K562 (cell line): ENCODE data around the gene PMEPA1. TPM values are rescaled to one million over a fixed set of nuclear protein-coding genes. Genes with fewer than 3 reads are reported as not detected.

Source experiments
- DNMT1 ChIP-seq: fragments of 450-650 bp; IDR thresholded peaks from 2 replicates; pipeline ENCODE4 v1.6.1; 2016; ENCODE audit warnings: antibody characterized with exemption, mild to moderate bottlenecking
- E2F8 ChIP-seq: fragments of 450-650 bp; IDR thresholded peaks from 2 replicates; pipeline ENCODE4 v1.7.1; 2018; ENCODE audit warnings: mild to moderate bottlenecking, low read depth; ENCODE audit not compliant: partially characterized antibody
- GATAD2B ChIP-seq: fragments of 450-650 bp; IDR thresholded peaks from 2 replicates; pipeline ENCODE4 v1.6.1; 2017; ENCODE audit warnings: mild to moderate bottlenecking, borderline replicate concordance
- KDM2B ChIP-seq: fragments of 250-450 bp; sonication (Bioruptor Pico); IDR thresholded peaks from 2 replicates; pipeline ENCODE4 v1.8.0; 2021; ENCODE audit warnings: mild to moderate bottlenecking, moderate library complexity
- NR2C1 ChIP-seq, 2 experiments: fragments of 450-650 bp; IDR thresholded peaks; 2 replicates each; pipeline ENCODE4 v1.6.1; 2017; ENCODE audit warnings: mild to moderate bottlenecking in 2 of 2, antibody characterized with exemption in 1 of 2, inconsistent platforms in 1 of 2, missing compliant biosample characterization in 1 of 2, missing genetic modification characterization in 1 of 2
- SRF ChIP-seq, 2 experiments: fragments of 250-450, 450-650 bp in 1 of 2; sonication (Bioruptor Pico) in 1 of 2; sonication (generic) in 1 of 2; formaldehyde crosslinking; IDR thresholded peaks; 2 replicates each; pipeline versions ENCODE4 v1.5.0 to v1.5.1; 2020 to 2022; ENCODE audit warnings: mild to moderate bottlenecking in 1 of 2, missing genetic modification reagents in 1 of 2
- SRSF1 ChIP-seq: fragments of 200-400 bp; formaldehyde crosslinking; IDR thresholded peaks from 2 replicates; pipeline ENCODE4 v1.6.1; 2017; ENCODE audit warnings: mild to moderate bottlenecking, low read depth, low read length, moderate library complexity
- polyA plus RNA-seq, 8 experiments: library from polyadenylated mRNA; depleted of rRNA in 4 of 8; stranded (reverse) in 5 of 8; unstranded in 3 of 8; fragments of >200 nt; fragmentation: Nextera tagmentation in 2 of 8; fragmentation: Illumina TruSeq in 1 of 8; extraction: Ambion mirVana in 2 of 8; extraction: Trizol in 1 of 8; gene quantifications; 2 replicates each; pipeline versions ENCODE4 v1.2.1 to v1.2.3, GENCODE V29; 2011 to 2014; ENCODE audit warnings: inconsistent platforms in 1 of 8, missing spikeins in 1 of 8
- total RNA-seq, 7 experiments: library from RNA; depleted of rRNA in 6 of 7; stranded (reverse); fragments of >200 nt in 6 of 7; fragmentation: Illumina TruSeq in 2 of 7; extraction: Trizol in 2 of 7; gene quantifications; 2 replicates each; pipeline versions ENCODE4 v1.2.1 to v1.2.3, GENCODE V29; 2011 to 2021; ENCODE audit warnings: low replicate concordance in 1 of 7
- TF ChIP-seq, protein P1 (sequence below): fragments of 200-600 bp; sonication (generic); IDR thresholded peaks from one replicate; pipeline ENCODE4 v1.6.1; 2012; ENCODE audit warnings: mild to moderate bottlenecking, low read depth, low read length, inconsistent platforms

The PMEPA1 gene
- total and polyA plus RNA-seq, 9 of the 15 experiments (the other 6 are each of a cell fraction or from before 2014, with no cell fraction given), result 0.16 TPM; not detected in 8

GRCh38 chr20:57689745-57690481, 19.9 kb downstream of the PMEPA1 start (continued):
- TF ChIP-seq, protein P1, sequence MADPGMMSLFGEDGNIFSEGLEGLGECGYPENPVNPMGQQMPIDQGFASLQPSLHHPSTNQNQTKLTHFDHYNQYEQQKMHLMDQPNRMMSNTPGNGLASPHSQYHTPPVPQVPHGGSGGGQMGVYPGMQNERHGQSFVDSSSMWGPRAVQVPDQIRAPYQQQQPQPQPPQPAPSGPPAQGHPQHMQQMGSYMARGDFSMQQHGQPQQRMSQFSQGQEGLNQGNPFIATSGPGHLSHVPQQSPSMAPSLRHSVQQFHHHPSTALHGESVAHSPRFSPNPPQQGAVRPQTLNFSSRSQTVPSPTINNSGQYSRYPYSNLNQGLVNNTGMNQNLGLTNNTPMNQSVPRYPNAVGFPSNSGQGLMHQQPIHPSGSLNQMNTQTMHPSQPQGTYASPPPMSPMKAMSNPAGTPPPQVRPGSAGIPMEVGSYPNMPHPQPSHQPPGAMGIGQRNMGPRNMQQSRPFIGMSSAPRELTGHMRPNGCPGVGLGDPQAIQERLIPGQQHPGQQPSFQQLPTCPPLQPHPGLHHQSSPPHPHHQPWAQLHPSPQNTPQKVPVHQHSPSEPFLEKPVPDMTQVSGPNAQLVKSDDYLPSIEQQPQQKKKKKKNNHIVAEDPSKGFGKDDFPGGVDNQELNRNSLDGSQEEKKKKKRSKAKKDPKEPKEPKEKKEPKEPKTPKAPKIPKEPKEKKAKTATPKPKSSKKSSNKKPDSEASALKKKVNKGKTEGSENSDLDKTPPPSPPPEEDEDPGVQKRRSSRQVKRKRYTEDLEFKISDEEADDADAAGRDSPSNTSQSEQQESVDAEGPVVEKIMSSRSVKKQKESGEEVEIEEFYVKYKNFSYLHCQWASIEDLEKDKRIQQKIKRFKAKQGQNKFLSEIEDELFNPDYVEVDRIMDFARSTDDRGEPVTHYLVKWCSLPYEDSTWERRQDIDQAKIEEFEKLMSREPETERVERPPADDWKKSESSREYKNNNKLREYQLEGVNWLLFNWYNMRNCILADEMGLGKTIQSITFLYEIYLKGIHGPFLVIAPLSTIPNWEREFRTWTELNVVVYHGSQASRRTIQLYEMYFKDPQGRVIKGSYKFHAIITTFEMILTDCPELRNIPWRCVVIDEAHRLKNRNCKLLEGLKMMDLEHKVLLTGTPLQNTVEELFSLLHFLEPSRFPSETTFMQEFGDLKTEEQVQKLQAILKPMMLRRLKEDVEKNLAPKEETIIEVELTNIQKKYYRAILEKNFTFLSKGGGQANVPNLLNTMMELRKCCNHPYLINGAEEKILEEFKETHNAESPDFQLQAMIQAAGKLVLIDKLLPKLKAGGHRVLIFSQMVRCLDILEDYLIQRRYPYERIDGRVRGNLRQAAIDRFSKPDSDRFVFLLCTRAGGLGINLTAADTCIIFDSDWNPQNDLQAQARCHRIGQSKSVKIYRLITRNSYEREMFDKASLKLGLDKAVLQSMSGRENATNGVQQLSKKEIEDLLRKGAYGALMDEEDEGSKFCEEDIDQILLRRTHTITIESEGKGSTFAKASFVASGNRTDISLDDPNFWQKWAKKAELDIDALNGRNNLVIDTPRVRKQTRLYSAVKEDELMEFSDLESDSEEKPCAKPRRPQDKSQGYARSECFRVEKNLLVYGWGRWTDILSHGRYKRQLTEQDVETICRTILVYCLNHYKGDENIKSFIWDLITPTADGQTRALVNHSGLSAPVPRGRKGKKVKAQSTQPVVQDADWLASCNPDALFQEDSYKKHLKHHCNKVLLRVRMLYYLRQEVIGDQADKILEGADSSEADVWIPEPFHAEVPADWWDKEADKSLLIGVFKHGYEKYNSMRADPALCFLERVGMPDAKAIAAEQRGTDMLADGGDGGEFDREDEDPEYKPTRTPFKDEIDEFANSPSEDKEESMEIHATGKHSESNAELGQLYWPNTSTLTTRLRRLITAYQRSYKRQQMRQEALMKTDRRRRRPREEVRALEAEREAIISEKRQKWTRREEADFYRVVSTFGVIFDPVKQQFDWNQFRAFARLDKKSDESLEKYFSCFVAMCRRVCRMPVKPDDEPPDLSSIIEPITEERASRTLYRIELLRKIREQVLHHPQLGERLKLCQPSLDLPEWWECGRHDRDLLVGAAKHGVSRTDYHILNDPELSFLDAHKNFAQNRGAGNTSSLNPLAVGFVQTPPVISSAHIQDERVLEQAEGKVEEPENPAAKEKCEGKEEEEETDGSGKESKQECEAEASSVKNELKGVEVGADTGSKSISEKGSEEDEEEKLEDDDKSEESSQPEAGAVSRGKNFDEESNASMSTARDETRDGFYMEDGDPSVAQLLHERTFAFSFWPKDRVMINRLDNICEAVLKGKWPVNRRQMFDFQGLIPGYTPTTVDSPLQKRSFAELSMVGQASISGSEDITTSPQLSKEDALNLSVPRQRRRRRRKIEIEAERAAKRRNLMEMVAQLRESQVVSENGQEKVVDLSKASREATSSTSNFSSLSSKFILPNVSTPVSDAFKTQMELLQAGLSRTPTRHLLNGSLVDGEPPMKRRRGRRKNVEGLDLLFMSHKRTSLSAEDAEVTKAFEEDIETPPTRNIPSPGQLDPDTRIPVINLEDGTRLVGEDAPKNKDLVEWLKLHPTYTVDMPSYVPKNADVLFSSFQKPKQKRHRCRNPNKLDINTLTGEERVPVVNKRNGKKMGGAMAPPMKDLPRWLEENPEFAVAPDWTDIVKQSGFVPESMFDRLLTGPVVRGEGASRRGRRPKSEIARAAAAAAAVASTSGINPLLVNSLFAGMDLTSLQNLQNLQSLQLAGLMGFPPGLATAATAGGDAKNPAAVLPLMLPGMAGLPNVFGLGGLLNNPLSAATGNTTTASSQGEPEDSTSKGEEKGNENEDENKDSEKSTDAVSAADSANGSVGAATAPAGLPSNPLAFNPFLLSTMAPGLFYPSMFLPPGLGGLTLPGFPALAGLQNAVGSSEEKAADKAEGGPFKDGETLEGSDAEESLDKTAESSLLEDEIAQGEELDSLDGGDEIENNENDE, result no peak
- TF ChIP-seq SRSF1 (no peak), DNMT1 (no peak), SRF (CRISPR knock-in tag; IDR thresholded peaks at IDR 0.05) (no peak), KDM2B (CRISPR knock-in tag) (no peak), NR2C1 (IDR thresholded peaks at IDR 0.05) (no peak), NR2C1 (tag; IDR thresholded peaks at IDR 0.05) (no peak), GATAD2B (no peak), E2F8 (no peak)
